ENCODE results near the gene NRG3. TPM values are rescaled to one million over a fixed set of nuclear protein-coding genes. Genes with fewer than 3 reads are reported as not detected.

NRG3 gene
- total RNA-seq, 2 experiments from 2014 or later: not detected

- H3K4me1 ChIP-seq (ENCODE audit: insufficient read depth, low read length, poor library complexity, severe bottlenecking): no peaks in the 10 kb centered on the region
- DNase-seq (ENCODE audit: low spot score): no peak
- no peaks in the 10 kb centered on the region for H3K79me2 ChIP-seq (ENCODE audit: insufficient read depth, low read depth, low read length)
- ChIA-PET CTCF (ENCODE audit: unreplicated experiment) (no interaction called here), POLR2A (no interaction called here)
- intact Hi-C loops (cut with micrococcal nuclease; ENCODE audit: unreplicated experiment): no loop called here
- no peak overlapping the region for H2AFZ ChIP-seq (ENCODE audit: low read length)
- BruUV-seq (replicated peaks): no TSS peak
- H3K4me3 ChIP-seq (ENCODE audit: low read depth, low read length, poor library complexity, severe bottlenecking): no peak overlapping the region
- H3K36me3 ChIP-seq (ENCODE audit: insufficient read depth, low read length): no peaks in the 10 kb centered on the region
- no peak overlapping the region for H3K27ac ChIP-seq (ENCODE audit: low read depth, low read length, poor library complexity, severe bottlenecking)
- H3K9me2 ChIP-seq (ENCODE audit: insufficient read depth, low read length): no peaks in the 10 kb centered on the region
- H4K20me1 ChIP-seq (ENCODE audit: insufficient read depth, low read length): no peaks in the 10 kb centered on the region
- TF ChIP-seq EZH2phosphoT487 (IDR thresholded peaks at IDR 0.05; ENCODE audit: borderline replicate concordance, low read depth, low read length) (no peak), CTCF (conservative IDR thresholded peaks at IDR 0.05; ENCODE audit: low read length) (no peak)
- no peaks in the 10 kb centered on the region for H3K9me3 ChIP-seq (ENCODE audit: low read length)
- H3K4me2 ChIP-seq (ENCODE audit: low read length): no peak overlapping the region
These were observed 11.2 kb upstream of the NRG3 start for GRCh38 chr10:81863771-81864170.

GRCh38 chr10:81865581-81865980 lies 9.4 kb upstream of the NRG3 start:
- no TSS peak for BruUV-seq (replicated peaks)
- H3K36me3 ChIP-seq (ENCODE audit: insufficient read depth, low read length): no peaks in the 10 kb centered on the region
- no peaks in the 10 kb centered on the region for H3K9me2 ChIP-seq (ENCODE audit: insufficient read depth, low read length)
- no peak overlapping the region for H2AFZ ChIP-seq (ENCODE audit: low read length)
- no peak for DNase-seq (ENCODE audit: low spot score)
- intact Hi-C loops (cut with micrococcal nuclease; ENCODE audit: unreplicated experiment): no loop called here
- H3K4me1 ChIP-seq (ENCODE audit: insufficient read depth, low read length, poor library complexity, severe bottlenecking): no peaks in the 10 kb centered on the region
- no peak overlapping the region for H3K4me2 ChIP-seq (ENCODE audit: low read length)
- CTCF ChIA-PET (ENCODE audit: unreplicated experiment): no interaction called here
- H3K9me3 ChIP-seq (ENCODE audit: low read length): no peaks in the 10 kb centered on the region
- H3K79me2 ChIP-seq (ENCODE audit: insufficient read depth, low read depth, low read length): no peaks in the 10 kb centered on the region
- no peaks in the 10 kb centered on the region for H4K20me1 ChIP-seq (ENCODE audit: insufficient read depth, low read length)
- no peak for TF ChIP-seq EZH2phosphoT487 (IDR thresholded peaks at IDR 0.05; ENCODE audit: borderline replicate concordance, low read depth, low read length)
- TF ChIP-seq CTCF (conservative IDR thresholded peaks at IDR 0.05; ENCODE audit: low read length): no peak
- POLR2A ChIA-PET: no interaction called here
- no peak overlapping the region for H3K27ac ChIP-seq (ENCODE audit: low read depth, low read length, poor library complexity, severe bottlenecking)
- no peak overlapping the region for H3K4me3 ChIP-seq (ENCODE audit: low read depth, low read length, poor library complexity, severe bottlenecking)

- Histone ChIP-seq H3K9me3 (ENCODE audit: low read length) (no peaks in the 10 kb centered on the region), H3K4me2 (ENCODE audit: low read length) (no peak overlapping the region)
- CTCF ChIA-PET (ENCODE audit: unreplicated experiment): no interaction called here
These were observed 8.2 kb upstream of the NRG3 start for GRCh38 chr10:81866753-81867152.

More at GRCh38 chr10:81866753-81867152, 8.2 kb upstream of the NRG3 start:
- H3K4me1 ChIP-seq (ENCODE audit: insufficient read depth, low read length, poor library complexity, severe bottlenecking): no peaks in the 10 kb centered on the region
- H3K27ac ChIP-seq (ENCODE audit: low read depth, low read length, poor library complexity, severe bottlenecking): no peak overlapping the region
- no peak overlapping the region for H2AFZ ChIP-seq (ENCODE audit: low read length)
- POLR2A ChIA-PET: no interaction called here
- intact Hi-C loops (cut with micrococcal nuclease; ENCODE audit: unreplicated experiment): no loop called here
- H3K4me3 ChIP-seq (ENCODE audit: low read depth, low read length, poor library complexity, severe bottlenecking): no peak overlapping the region
- no peaks in the 10 kb centered on the region for H3K79me2 ChIP-seq (ENCODE audit: insufficient read depth, low read depth, low read length)
- no peak for DNase-seq (ENCODE audit: low spot score)
- H3K9me2 ChIP-seq (ENCODE audit: insufficient read depth, low read length): no peaks in the 10 kb centered on the region
- BruUV-seq (replicated peaks): no TSS peak
- H4K20me1 ChIP-seq (ENCODE audit: insufficient read depth, low read length): no peaks in the 10 kb centered on the region
- TF ChIP-seq EZH2phosphoT487 (IDR thresholded peaks at IDR 0.05; ENCODE audit: borderline replicate concordance, low read depth, low read length): no peak
- TF ChIP-seq CTCF (conservative IDR thresholded peaks at IDR 0.05; ENCODE audit: low read length): no peak
- no peaks in the 10 kb centered on the region for H3K36me3 ChIP-seq (ENCODE audit: insufficient read depth, low read length)
